HS-27A (cell line): ENCODE measurements around the gene TRIP6.
A peak's percentile ranks its signal among the peaks of the same experiment; 100 is the strongest.

Experiments
- DNase-seq: peaks from one replicate; pipeline ENCODE4 v3.0.0-alpha.2; 2012; ENCODE audit warnings: low read depth, missing footprints

TRIP6 gene

GRCh38 chr7:100867040-100867775 is at the start of gene TRIP6:
TSS of gene TRIP6 (plus strand) at chr7:100867387. CDS start at chr7:100867498, 111 bp downstream.
- DNase-seq: peak; percentile 76

GRCh38 chr7:100818366-100818765 is 48.8 kb upstream of the TRIP6 start:
- DNase-seq: no peak

GRCh38 chr7:100818825-100819224 is 48.4 kb upstream of the TRIP6 start:
- DNase-seq: no peak

GRCh38 chr7:100819586-100819985 is 47.6 kb upstream of the TRIP6 start:
- DNase-seq: no peak

GRCh38 chr7:100822236-100823139 is 44.7 kb upstream of the TRIP6 start:
- DNase-seq: no peak

GRCh38 chr7:100823140-100823525 is 44.1 kb upstream of the TRIP6 start:
- no peak for DNase-seq

GRCh38 chr7:100823534-100823933 is 43.7 kb upstream of the TRIP6 start:
- no peak for DNase-seq

- no peak for DNase-seq
Measured at GRCh38 chr7:100824499-100825214, 42.5 kb upstream of the TRIP6 start.

- DNase-seq: no peak
Measured at GRCh38 chr7:100825215-100825671, 41.9 kb upstream of the TRIP6 start.

- no peak for DNase-seq
Measured at GRCh38 chr7:100825751-100826513, 41.3 kb upstream of the TRIP6 start.

- no peak for DNase-seq
Measured at GRCh38 chr7:100826514-100827329, 40.5 kb upstream of the TRIP6 start.

GRCh38 chr7:100827330-100828226 is 39.6 kb upstream of the TRIP6 start, which contains the start of gene EPHB4:
TSS of gene EPHB4 (minus strand) at chr7:100827523. CDS start at chr7:100827030, 493 bp downstream.
- peak; percentile 45 for DNase-seq

- DNase-seq: no peak
Measured at GRCh38 chr7:100829150-100829716, 38.0 kb upstream of the TRIP6 start.

- no peak for DNase-seq
Measured at GRCh38 chr7:100830396-100830795, 36.8 kb upstream of the TRIP6 start.

GRCh38 chr7:100832281-100832633 is 34.9 kb upstream of the TRIP6 start:
- no peak for DNase-seq

GRCh38 chr7:100835903-100836811 is 31.0 kb upstream of the TRIP6 start:
- no peak for DNase-seq

GRCh38 chr7:100836812-100837098 is 30.4 kb upstream of the TRIP6 start:
- DNase-seq: no peak

- DNase-seq: no peak
Measured at GRCh38 chr7:100837099-100837836, 29.9 kb upstream of the TRIP6 start.
